Sigmoid colon (tissue), 4 donors: ENCODE results near the gene IL1RAPL1.

Source experiments
- CTCF ChIP-seq, 4 experiments: fragments of 450-650 bp in 3 of 4; fragments of 200-600 bp in 1 of 4; IDR thresholded peaks; one replicate each; pipeline ENCODE4 v1.5.1; 2016 to 2019; ENCODE audit warnings: antibody characterized with exemption in 4 of 4, mild to moderate bottlenecking in 3 of 4, moderate library complexity in 2 of 4
- EP300 ChIP-seq, 4 donors: sonication (generic); formaldehyde crosslinking; IDR thresholded peaks; one replicate each; pipeline ENCODE4 v1.6.1; 2017; ENCODE audit warnings: antibody characterized with exemption in 4 of 4
- POLR2A ChIP-seq, 2 donors: fragments of 450-650 bp; IDR thresholded peaks; one replicate each; pipeline ENCODE4 v1.6.1; 2016; ENCODE audit warnings: antibody characterized with exemption in 2 of 2, mild to moderate bottlenecking in 2 of 2, moderate library complexity in 2 of 2

GRCh38 chrX:28752330-28752729, 165.1 kb downstream of the IL1RAPL1 start:
- TF ChIP-seq EP300 (IDR thresholded peaks at IDR 0.05) (no peak), POLR2A (IDR thresholded peaks at IDR 0.05) (no peak), CTCF (IDR thresholded peaks at IDR 0.05) (no peak)
